Naive thymus-derived CD4-positive, alpha-beta T cell (primary cell): ENCODE results near the gene MEGF8. TPM values are rescaled to one million over a fixed set of nuclear protein-coding genes. Genes with fewer than 3 reads are reported as not detected.
A peak's percentile ranks its signal among the peaks of the same experiment; 100 is the strongest.

Experiments
- ATAC-seq: fragments of 150-1000 bp; cut with Tn5 transposase; 2 replicates; pipeline ENCODE4 v1.10.0; 2021; ENCODE audit warnings: mild to moderate bottlenecking, moderate library complexity
- CTCF ChIA-PET: fragments of 350-600 bp; sonication (Branson Sonifier 250); formaldehyde crosslinking; loops from one replicate; lab custom pipeline; 2021; ENCODE audit warnings: antibody characterized with exemption; lab: Charles Lee
- POLR2A ChIA-PET: fragments of 350-600 bp; sonication (Branson Sonifier 250); formaldehyde crosslinking; loops from one replicate; lab custom pipeline; 2021; ENCODE audit warnings: antibody characterized with exemption, inconsistent platforms; lab: Charles Lee
- DNase-seq, 9 donors: peaks; one replicate each; pipeline versions ENCODE4 v3.0.0 to v3.0.0-alpha.2; 2020 to 2022; ENCODE audit warnings: mixed read lengths in 1 of 9
- H3K27ac ChIP-seq: one replicate; pipeline ENCODE4 v1.7.0; 2013; ENCODE audit warnings: mild to moderate bottlenecking, low read depth, low read length, moderate library complexity
- H3K27me3 ChIP-seq, 2 donors: one replicate each; pipeline ENCODE4 v1.7.0; 2013; ENCODE audit warnings: low read length in 2 of 2, mild to moderate bottlenecking in 2 of 2, moderate library complexity in 2 of 2; ENCODE audit not compliant: control insufficient read depth in 2 of 2, insufficient read depth in 2 of 2
- H3K36me3 ChIP-seq, 3 experiments: 1 replicate in 2 of 3; 2 replicates in 1 of 3; pipeline ENCODE4 v1.7.0; 2013; ENCODE audit warnings: low read length in 3 of 3, mild to moderate bottlenecking in 3 of 3, moderate library complexity in 1 of 3; ENCODE audit not compliant: insufficient read depth in 3 of 3, control insufficient read depth in 2 of 3
- H3K4me1 ChIP-seq, 2 donors: one replicate each; pipeline ENCODE4 v1.7.0; 2013; ENCODE audit warnings: low read length in 2 of 2, mild to moderate bottlenecking in 2 of 2, moderate library complexity in 1 of 2; ENCODE audit not compliant: control insufficient read depth in 2 of 2, insufficient read depth in 2 of 2
- H3K4me3 ChIP-seq: 2 replicates; pipeline ENCODE4 v1.7.0; 2013; ENCODE audit warnings: mild to moderate bottlenecking, low read length
- H3K9me3 ChIP-seq, 3 experiments: 1 replicate in 2 of 3; 2 replicates in 1 of 3; pipeline ENCODE4 v1.7.0; 2013; ENCODE audit warnings: low read length in 3 of 3; ENCODE audit not compliant: control insufficient read depth in 2 of 3
- H3K27ac Mint-ChIP-seq, 9 donors: one replicate each; pipeline ENCODE4 v1.8.0; 2020 to 2022; ENCODE audit warnings: mixed read lengths in 9 of 9, mild to moderate bottlenecking in 8 of 9, moderate library complexity in 5 of 9, inconsistent platforms in 2 of 9
- H3K27me3 Mint-ChIP-seq, 5 donors: one replicate each; pipeline ENCODE4 v1.8.0; 2021 to 2022; ENCODE audit warnings: mixed read lengths in 5 of 5, mild to moderate bottlenecking in 1 of 5
- H3K36me3 Mint-ChIP-seq, 5 donors: one replicate each; pipeline ENCODE4 v1.8.0; 2020 to 2022; ENCODE audit warnings: mixed read lengths in 5 of 5, mild to moderate bottlenecking in 3 of 5, inconsistent platforms in 1 of 5
- H3K4me1 Mint-ChIP-seq, 7 donors: one replicate each; pipeline ENCODE4 v1.8.0; 2020 to 2022; ENCODE audit warnings: mixed read lengths in 7 of 7, mild to moderate bottlenecking in 3 of 7, inconsistent platforms in 1 of 7
- H3K4me3 Mint-ChIP-seq, 10 donors: one replicate each; pipeline ENCODE4 v1.8.0; 2020 to 2022; ENCODE audit warnings: mild to moderate bottlenecking in 10 of 10, mixed read lengths in 10 of 10, moderate library complexity in 6 of 10, inconsistent platforms in 2 of 10
- H3K9me3 Mint-ChIP-seq, 11 donors: one replicate each; pipeline ENCODE4 v1.8.0; 2020 to 2022; ENCODE audit warnings: mixed read lengths in 11 of 11, mild to moderate bottlenecking in 4 of 11, inconsistent platforms in 1 of 11, moderate library complexity in 1 of 11
- intact Hi-C, 2 donors: fragments of 100-400 bp; cut with micrococcal nuclease; formaldehyde crosslinking; loops; one replicate each; pipeline ENCODE4 v1.15.1; 2023
- polyA plus RNA-seq, 2 donors: library from polyadenylated mRNA; unstranded; fragments of 300-500 nt; fragmentation: Illumina TruSeq; gene quantifications; one replicate each; pipeline ENCODE4 v1.2.3, GENCODE V29; 2021
- total RNA-seq, 6 experiments: library from RNA in 5 of 6; stranded (reverse) in 5 of 6; gene quantifications; 1 replicate in 5 of 6; 2 replicates in 1 of 6; pipeline ENCODE4 v1.2.3 and lab custom pipeline; 2021 to 2026

The MEGF8 gene
- total and polyA plus RNA-seq, 7 experiments from 2014 or later = 0.40 to 9.3 (median 8.1) TPM

GRCh38 chr19:42388851-42389489, 63.5 kb downstream of the MEGF8 start:
- no peak overlapping the region for H3K27ac ChIP-seq
- no peaks in the 10 kb centered on the region for H3K27me3 ChIP-seq
- H3K4me1 Mint-ChIP-seq = peaks cover 5 to 8% (median 6%) of the 10 kb centered on the region in 7 donors
- ATAC-seq (no peak), DNase-seq (no peak)
- no peaks in the 10 kb centered on the region for H3K4me1 ChIP-seq
- CTCF ChIA-PET = interaction anchor here (0.6 kb wide), 1 partner anchor 27 kb away, joined by 3 read pairs; no protein-coding TSS in a partner anchor
- H3K27ac Mint-ChIP-seq = no peak overlapping the region
- H3K4me3 ChIP-seq = no peak overlapping the region
- no peaks in the 10 kb centered on the region for H3K9me3 ChIP-seq
- peaks cover 0 to 7% (median 0%) of the 10 kb centered on the region in 11 donors for H3K9me3 Mint-ChIP-seq
- no peak overlapping the region for H3K4me3 Mint-ChIP-seq
- no peaks in the 10 kb centered on the region for H3K36me3 ChIP-seq
- intact Hi-C loops = no loop called here
- no peaks in the 10 kb centered on the region for H3K36me3 Mint-ChIP-seq
- POLR2A ChIA-PET = interaction anchor here (1.8 kb wide), 1 partner anchor 8 kb away, joined by 5 read pairs; no protein-coding TSS in a partner anchor
- H3K27me3 Mint-ChIP-seq = peaks cover 19 to 43% (median 35%) of the 10 kb centered on the region in 5 donors

- Histone ChIP-seq H3K36me3 (no peaks in the 10 kb centered on the region), H3K9me3 (no peaks in the 10 kb centered on the region), H3K4me3 (no peak within 1 kb of the TSS), H3K27me3 (no peaks in the 10 kb centered on the region), H3K4me1 (no peaks in the 10 kb centered on the region), H3K27ac (no peak within 1 kb of the TSS)
- H3K4me3 Mint-ChIP-seq = no peak within 1 kb of the TSS
- H3K27me3 Mint-ChIP-seq = peaks cover 19 to 43% (median 35%) of the 10 kb centered on the region in 5 donors
- DNase-seq = no peak
- H3K9me3 Mint-ChIP-seq = peaks cover 0 to 7% (median 0%) of the 10 kb centered on the region in 11 donors
- no peak for ATAC-seq
- no peak within 1 kb of the TSS for H3K27ac Mint-ChIP-seq
- intact Hi-C loops = no loop called here
- H3K4me1 Mint-ChIP-seq = peaks cover 5 to 8% (median 6%) of the 10 kb centered on the region in 7 donors
- CTCF ChIA-PET = no interaction called here
- H3K36me3 Mint-ChIP-seq = no peaks in the 10 kb centered on the region
- POLR2A ChIA-PET = interaction anchor here (1.1 kb wide), 1 partner anchor 34 kb away, joined by 4 read pairs; no protein-coding TSS in a partner anchor
Measured at GRCh38 chr19:42389899-42390298, 64.5 kb downstream of the MEGF8 start, which contains the start of gene CNFN. Gene CNFN (minus strand): TSS chr19:42390297. CDS start chr19:42389037, 1,260 bp downstream.

GRCh38 chr19:42392165-42392564, 66.7 kb downstream of the MEGF8 start:
- Mint-ChIP-seq H3K4me1 (peaks cover 9 to 12% (median 11%) of the 10 kb centered on the region in 7 donors), H3K9me3 (peaks cover 0 to 2% (median 0%) of the 10 kb centered on the region in 11 donors), H3K27ac (no peak overlapping the region), H3K4me3 (no peak overlapping the region), H3K36me3 (no peaks in the 10 kb centered on the region), H3K27me3 (peaks cover 15 to 33% (median 28%) of the 10 kb centered on the region in 5 donors)
- POLR2A ChIA-PET = no interaction called here
- Histone ChIP-seq H3K27ac (no peak overlapping the region), H3K36me3 (no peaks in the 10 kb centered on the region), H3K9me3 (no peaks in the 10 kb centered on the region), H3K4me3 (no peak overlapping the region), H3K4me1 (peaks cover 0 to 4% of the 10 kb centered on the region in 2 donors), H3K27me3 (no peaks in the 10 kb centered on the region)
- ATAC-seq = no peak
- DNase-seq = no peak
- intact Hi-C loops = no loop called here
- CTCF ChIA-PET = no interaction called here

- ChIA-PET POLR2A (no interaction called here), CTCF (no interaction called here)
- no peak overlapping the region for H3K27ac ChIP-seq
- Mint-ChIP-seq H3K9me3 (peaks cover 0 to 3% (median 0%) of the 10 kb centered on the region in 11 donors), H3K4me1 (peaks cover 21 to 32% (median 29%) of the 10 kb centered on the region in 7 donors), H3K36me3 (no peaks in the 10 kb centered on the region), H3K27me3 (peaks cover 7 to 23% (median 20%) of the 10 kb centered on the region in 5 donors), H3K4me3 (peak overlapping the region in 1 of 10 donors; percentile 22), H3K27ac (peak overlapping the region in 2 of 9 donors; percentile 28 to 62)
- no peak for DNase-seq
- intact Hi-C loops = loop anchor here (5.0 kb wide), 2 partner anchors 67 to 177 kb away; partner anchors contain the start of genes DEDD2 (in 1 of the 2) and MEGF8 (in 1 of the 2)
- H3K27me3 ChIP-seq = no peaks in the 10 kb centered on the region
- H3K9me3 ChIP-seq = no peaks in the 10 kb centered on the region
- H3K36me3 ChIP-seq = no peaks in the 10 kb centered on the region
- H3K4me3 ChIP-seq = no peak overlapping the region
- no peak for ATAC-seq
- H3K4me1 ChIP-seq = peaks cover 8 to 11% of the 10 kb centered on the region in 2 donors
Measured at GRCh38 chr19:42394751-42395150, 69.3 kb downstream of the MEGF8 start.

- ATAC-seq (peak; percentile 96), DNase-seq (peak; percentile 80 to 97 (median 84))
- H3K9me3 Mint-ChIP-seq = peaks cover 0 to 1% (median 0%) of the 10 kb centered on the region in 11 donors
- peak overlapping the region; percentile 70 for H3K27ac ChIP-seq
- peak overlapping the region; percentile 85 to 93 (median 88) for H3K27ac Mint-ChIP-seq
- H3K36me3 ChIP-seq = no peaks in the 10 kb centered on the region
- peak overlapping the region; percentile 93 for H3K4me3 ChIP-seq
- peak overlapping the region; percentile 85 to 99 (median 91) for H3K4me3 Mint-ChIP-seq
- CTCF ChIA-PET = no interaction called here
- H3K4me1 Mint-ChIP-seq = peaks cover 29 to 49% (median 44%) of the 10 kb centered on the region in 7 donors
- intact Hi-C loops = loop anchor here (1.0 to 5.0 kb wide), 5 partner anchors 9 to 179 kb away; partner anchors contain the start of genes MEGF8 (in 2 of the 2) and DEDD2 (in 1 of the 2)
- peaks cover 13 to 16% of the 10 kb centered on the region in 2 donors for H3K4me1 ChIP-seq
- POLR2A ChIA-PET = interaction anchor here (0.6 to 1.3 kb wide), 8 partner anchors 8 to 153 kb away, joined by 3 to 8 read pairs (median 4); no protein-coding TSS in a partner anchor
- H3K27me3 ChIP-seq = no peaks in the 10 kb centered on the region
- H3K36me3 Mint-ChIP-seq = peaks cover 0 to 3% (median 0%) of the 10 kb centered on the region in 5 donors
- no peaks in the 10 kb centered on the region for H3K9me3 ChIP-seq
- peaks cover 0 to 8% (median 6%) of the 10 kb centered on the region in 5 donors for H3K27me3 Mint-ChIP-seq
Measured at GRCh38 chr19:42396381-42397262, 71.2 kb downstream of the MEGF8 start.
